ENCODE data around the gene MLLT10.

The MLLT10 gene

GRCh38 chr10:21516242-21517131, 17.5 kb upstream of the MLLT10 start:
- no peak for DNase-seq (ENCODE audit: low read depth in 2 of 2, low spot score in 1 of 2)

- DNase-seq (ENCODE audit: low read depth in 2 of 2, low spot score in 1 of 2) = no peak
Observed at GRCh38 chr10:21517134-21518031, 16.6 kb upstream of the MLLT10 start.

GRCh38 chr10:21518149-21518640, 15.8 kb upstream of the MLLT10 start:
- no peak for DNase-seq (ENCODE audit: low read depth in 2 of 2, low spot score in 1 of 2)

GRCh38 chr10:21518641-21519396, 15.2 kb upstream of the MLLT10 start:
- DNase-seq (ENCODE audit: low read depth in 2 of 2, low spot score in 1 of 2) = no peak

- DNase-seq (ENCODE audit: low read depth in 2 of 2, low spot score in 1 of 2) = no peak
Observed at GRCh38 chr10:21519397-21519933, 14.6 kb upstream of the MLLT10 start.

GRCh38 chr10:21519941-21520436, 14.0 kb upstream of the MLLT10 start:
- DNase-seq (ENCODE audit: low read depth in 2 of 2, low spot score in 1 of 2) = no peak

GRCh38 chr10:21520509-21520908, 13.5 kb upstream of the MLLT10 start:
- no peak for DNase-seq (ENCODE audit: low read depth in 2 of 2, low spot score in 1 of 2)

GRCh38 chr10:21520949-21521348, 13.1 kb upstream of the MLLT10 start:
- DNase-seq (ENCODE audit: low read depth in 2 of 2, low spot score in 1 of 2) = no peak

GRCh38 chr10:21521751-21522533, 12.1 kb upstream of the MLLT10 start:
- no peak for DNase-seq (ENCODE audit: low read depth in 2 of 2, low spot score in 1 of 2)

GRCh38 chr10:21522631-21523406, 11.2 kb upstream of the MLLT10 start:
- no peak for DNase-seq (ENCODE audit: low read depth in 2 of 2, low spot score in 1 of 2)

GRCh38 chr10:21523557-21524008, 10.4 kb upstream of the MLLT10 start:
- no peak for DNase-seq (ENCODE audit: low read depth in 2 of 2, low spot score in 1 of 2)

GRCh38 chr10:21524131-21524525, 9.9 kb upstream of the MLLT10 start:
- no peak for DNase-seq (ENCODE audit: low read depth in 2 of 2, low spot score in 1 of 2)

GRCh38 chr10:21524526-21525366, 9.3 kb upstream of the MLLT10 start:
- no peak for DNase-seq (ENCODE audit: low read depth in 2 of 2, low spot score in 1 of 2)

- no peak for DNase-seq (ENCODE audit: low read depth in 2 of 2, low spot score in 1 of 2)
Observed at GRCh38 chr10:21525367-21526187, 8.5 kb upstream of the MLLT10 start, which contains the start of gene SKIDA1. Gene SKIDA1, minus strand, starts transcription at chr10:21525682. Its CDS starts 7,860 bp downstream, at chr10:21517822.

- DNase-seq (ENCODE audit: low read depth in 2 of 2, low spot score in 1 of 2) = no peak
Observed at GRCh38 chr10:21526188-21526859, 7.7 kb upstream of the MLLT10 start.

- no peak for DNase-seq (ENCODE audit: low read depth in 2 of 2, low spot score in 1 of 2)
Observed at GRCh38 chr10:21526860-21527597, 7.0 kb upstream of the MLLT10 start.

Data from stimulated activated CD8-positive, alpha-beta memory T cell treated with anti-CD3 and anti-CD28 coated beads, Interleukin-4, amount 100 ng/mL, for 4 hours (primary cell).